GM18519 (cell line): ENCODE results near the gene CACNB2.
"Not testable (repeated sequence)": the region's sequence is repeated elsewhere in the genome, so short reads cannot be mapped to it uniquely, and the experiment has no call there.

Experiments used
- ATAC-seq: cut with Tn5 transposase; IDR thresholded peaks from one replicate; pipeline ENCODE4 v1.9.1; 2021; ENCODE audit warnings: mild to moderate bottlenecking, moderate library complexity; ENCODE audit not compliant: unreplicated experiment, low FRiP score

Gene CACNB2

GRCh38 chr10:18436902-18437301, 296.7 kb downstream of the CACNB2 start:
- no peak for ATAC-seq

- no peak for ATAC-seq
Measured at GRCh38 chr10:18437486-18437885, 297.3 kb downstream of the CACNB2 start.

- ATAC-seq, result no peak
Measured at GRCh38 chr10:18438361-18439126, 298.3 kb downstream of the CACNB2 start.

GRCh38 chr10:18439601-18440000, 299.4 kb downstream of the CACNB2 start:
- no peak for ATAC-seq

GRCh38 chr10:18445635-18446034, 305.4 kb downstream of the CACNB2 start:
- ATAC-seq, result not testable (repeated sequence)

GRCh38 chr10:18446205-18446604, 306.0 kb downstream of the CACNB2 start:
- no peak for ATAC-seq

GRCh38 chr10:18449611-18450026, 309.4 kb downstream of the CACNB2 start:
- ATAC-seq, result no peak

GRCh38 chr10:18450298-18450697, 310.1 kb downstream of the CACNB2 start:
- no peak for ATAC-seq

- ATAC-seq, result no peak
Measured at GRCh38 chr10:18455086-18455884, 315.1 kb downstream of the CACNB2 start.

GRCh38 chr10:18456984-18457383, 316.8 kb downstream of the CACNB2 start:
- peak; percentile 98 for ATAC-seq

- ATAC-seq, result no peak
Measured at GRCh38 chr10:18460032-18460431, 319.8 kb downstream of the CACNB2 start.

GRCh38 chr10:18463673-18464211, 323.5 kb downstream of the CACNB2 start:
- no peak for ATAC-seq

GRCh38 chr10:18469125-18469524, 328.9 kb downstream of the CACNB2 start:
- no peak for ATAC-seq

- no peak for ATAC-seq
Measured at GRCh38 chr10:18472977-18473376, 332.8 kb downstream of the CACNB2 start.

GRCh38 chr10:18473424-18474117, 333.3 kb downstream of the CACNB2 start:
- no peak for ATAC-seq

- no peak for ATAC-seq
Measured at GRCh38 chr10:18474118-18474455, 333.9 kb downstream of the CACNB2 start.

- no peak for ATAC-seq
Measured at GRCh38 chr10:18476076-18476647, 335.9 kb downstream of the CACNB2 start.

GRCh38 chr10:18478354-18478753, 338.1 kb downstream of the CACNB2 start:
- ATAC-seq, result no peak

GRCh38 chr10:18479502-18479901, 339.3 kb downstream of the CACNB2 start:
- ATAC-seq, result no peak

- no peak for ATAC-seq
Measured at GRCh38 chr10:18483516-18484186, 343.4 kb downstream of the CACNB2 start.
